GM10266 (cell line): ENCODE results near the gene MYO7B.

Experiments
- DNase-seq: peaks from one replicate; pipeline ENCODE4 v3.0.0; 2012; ENCODE audit errors: extremely low spot score
- TF ChIP-seq, protein P1 (sequence below): IDR thresholded peaks from 2 replicates; pipeline ENCODE4 v1.5.1; 2012; ENCODE audit warnings: mild to moderate bottlenecking, low read depth; ENCODE audit not compliant: control insufficient read depth, insufficient read depth; ENCODE audit errors: missing control alignments

Gene MYO7B

DNA sequence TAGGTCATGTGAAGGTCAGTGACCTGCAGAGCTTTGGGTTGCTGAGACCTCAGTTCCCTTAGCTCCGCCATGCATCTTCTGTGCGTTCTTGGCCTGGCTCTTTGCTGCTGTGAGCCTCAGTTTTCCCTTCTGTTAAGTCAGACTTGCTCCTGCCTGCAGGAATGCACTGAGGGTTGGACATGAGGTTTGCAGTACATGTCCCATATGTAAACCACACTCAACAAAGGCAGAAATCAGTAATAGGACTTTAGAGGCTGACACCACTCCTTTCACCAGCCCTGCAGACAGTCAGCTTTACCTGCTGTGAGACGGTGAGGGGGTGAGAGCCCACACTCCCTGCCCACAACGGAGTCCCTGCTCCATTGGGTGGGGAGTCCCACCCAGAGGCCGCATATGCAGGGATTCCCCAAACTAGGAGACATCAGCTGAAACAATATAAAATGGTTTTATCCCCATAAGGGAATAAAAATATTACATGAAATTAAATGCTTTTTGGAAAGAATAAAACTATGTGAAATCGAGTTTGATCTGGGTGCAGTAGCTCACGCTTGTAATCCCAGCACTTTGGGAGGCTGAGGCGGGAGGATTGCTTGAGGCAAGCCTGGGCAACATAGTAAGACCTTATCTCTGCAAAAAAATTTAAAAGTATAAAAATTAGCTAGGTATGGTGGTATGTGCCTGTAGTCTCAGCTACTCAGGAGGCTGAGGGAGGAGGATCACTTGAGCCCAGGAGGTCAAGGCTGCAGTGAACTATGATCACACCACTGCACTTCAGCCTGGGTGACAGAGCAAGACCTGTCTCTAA is 55.1 kb downstream of the MYO7B start:
- no peak for DNase-seq
- TF ChIP-seq, protein P1, sequence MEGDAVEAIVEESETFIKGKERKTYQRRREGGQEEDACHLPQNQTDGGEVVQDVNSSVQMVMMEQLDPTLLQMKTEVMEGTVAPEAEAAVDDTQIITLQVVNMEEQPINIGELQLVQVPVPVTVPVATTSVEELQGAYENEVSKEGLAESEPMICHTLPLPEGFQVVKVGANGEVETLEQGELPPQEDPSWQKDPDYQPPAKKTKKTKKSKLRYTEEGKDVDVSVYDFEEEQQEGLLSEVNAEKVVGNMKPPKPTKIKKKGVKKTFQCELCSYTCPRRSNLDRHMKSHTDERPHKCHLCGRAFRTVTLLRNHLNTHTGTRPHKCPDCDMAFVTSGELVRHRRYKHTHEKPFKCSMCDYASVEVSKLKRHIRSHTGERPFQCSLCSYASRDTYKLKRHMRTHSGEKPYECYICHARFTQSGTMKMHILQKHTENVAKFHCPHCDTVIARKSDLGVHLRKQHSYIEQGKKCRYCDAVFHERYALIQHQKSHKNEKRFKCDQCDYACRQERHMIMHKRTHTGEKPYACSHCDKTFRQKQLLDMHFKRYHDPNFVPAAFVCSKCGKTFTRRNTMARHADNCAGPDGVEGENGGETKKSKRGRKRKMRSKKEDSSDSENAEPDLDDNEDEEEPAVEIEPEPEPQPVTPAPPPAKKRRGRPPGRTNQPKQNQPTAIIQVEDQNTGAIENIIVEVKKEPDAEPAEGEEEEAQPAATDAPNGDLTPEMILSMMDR, result no peak

DNA sequence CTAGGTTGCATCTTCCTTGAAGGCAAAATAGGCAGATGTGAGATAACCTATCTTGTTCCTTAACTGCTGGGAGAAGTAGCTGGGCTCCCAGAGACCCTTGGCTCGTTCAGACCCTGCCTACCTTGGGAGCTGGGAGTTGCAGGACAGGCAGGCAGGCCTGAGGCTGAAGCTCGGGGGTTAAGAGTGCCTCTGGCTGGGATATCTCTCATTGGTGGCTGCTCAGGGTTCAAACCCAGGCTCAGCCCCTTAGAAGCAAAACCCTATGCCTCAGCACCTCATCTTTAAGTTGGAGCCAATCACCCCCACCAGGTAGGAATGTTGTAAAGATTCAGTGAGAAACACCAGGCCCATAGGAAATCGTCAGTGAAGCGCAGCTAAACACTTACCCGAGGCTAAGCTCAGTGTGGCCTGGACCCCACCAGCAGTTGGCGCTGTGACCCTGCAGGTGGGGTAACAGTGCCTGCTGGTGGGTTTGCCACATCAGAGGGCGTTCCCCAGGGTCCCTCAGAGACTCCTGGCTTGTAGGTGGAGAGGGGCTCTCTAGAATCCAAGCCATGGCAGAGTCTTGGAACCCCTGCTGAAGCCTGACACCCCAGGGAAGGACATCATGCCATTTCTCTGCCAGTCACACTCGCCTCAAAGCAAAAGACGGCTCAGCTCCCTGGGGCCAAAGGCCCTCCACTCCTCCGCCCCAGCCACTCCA is 55.9 kb downstream of the MYO7B start:
- TF ChIP-seq, protein P1, result peak; percentile 90
- peak; percentile 88 for DNase-seq

DNA sequence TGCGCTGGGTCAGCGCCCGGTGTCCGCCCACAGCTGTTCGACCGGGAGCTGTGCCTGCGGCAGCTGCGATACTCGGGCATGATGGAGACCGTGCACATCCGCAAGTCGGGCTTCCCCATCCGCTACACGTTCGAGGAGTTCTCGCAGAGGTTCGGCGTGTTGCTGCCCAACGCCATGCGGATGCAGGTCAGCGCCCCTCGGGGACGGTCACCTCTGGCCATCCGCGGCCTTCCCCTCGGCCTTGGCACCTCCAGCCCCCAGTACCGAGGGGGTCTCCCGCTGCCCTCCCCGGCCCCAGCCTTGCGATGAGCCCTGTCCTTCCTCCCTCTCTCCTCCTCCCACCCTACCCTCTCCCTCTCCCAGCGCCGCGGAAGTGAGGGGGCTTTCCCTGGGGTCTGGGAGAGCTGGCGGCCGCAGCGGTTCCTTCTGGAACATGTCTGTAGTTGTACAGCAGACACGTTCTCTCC is 57.3 kb downstream of the MYO7B start:
- no peak for DNase-seq
- TF ChIP-seq, protein P1, result no peak

DNA sequence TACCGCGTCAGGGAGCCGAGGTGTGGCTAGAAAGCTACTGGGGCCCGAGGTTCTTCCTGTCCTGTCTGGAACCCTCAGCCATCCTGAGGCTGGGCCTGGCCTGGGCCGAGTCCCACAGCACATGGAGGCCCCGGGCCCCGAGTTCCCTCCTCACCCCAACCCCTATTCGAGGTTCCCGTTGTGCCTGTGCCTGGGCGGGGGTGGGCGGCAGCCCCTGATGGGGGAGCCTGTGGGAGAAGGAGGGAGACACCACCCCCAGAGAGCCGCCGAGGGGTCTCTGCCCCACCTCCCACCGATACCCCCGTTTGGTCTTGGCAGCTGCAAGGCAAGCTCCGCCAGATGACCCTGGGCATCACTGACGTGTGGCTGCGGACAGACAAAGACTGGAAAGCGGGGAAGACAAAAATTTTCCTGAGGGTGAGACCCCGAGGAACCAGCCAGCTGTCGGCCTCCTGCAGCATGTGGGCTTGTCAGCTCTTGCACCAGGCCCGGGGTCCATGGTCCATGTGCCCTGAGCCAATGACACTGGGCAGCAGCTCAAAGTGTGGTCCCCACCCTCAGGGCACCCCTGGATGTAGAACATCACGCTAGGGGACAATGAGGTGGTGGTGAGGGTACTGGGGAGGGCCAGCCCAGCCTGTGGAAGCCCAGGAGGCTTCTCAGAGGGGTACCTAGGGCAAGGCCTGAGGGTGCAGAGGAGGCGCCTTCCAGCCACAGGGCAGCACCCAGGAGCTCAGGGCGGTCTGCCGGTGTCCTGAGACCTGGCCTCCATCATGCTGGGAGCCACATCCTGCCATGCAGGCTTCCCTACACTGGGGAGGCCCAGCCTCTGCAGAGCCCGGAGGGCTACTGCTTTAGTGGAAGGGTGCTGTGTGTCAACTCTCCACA is 58.0 kb downstream of the MYO7B start:
- no peak for DNase-seq
- TF ChIP-seq, protein P1, result no peak

DNA sequence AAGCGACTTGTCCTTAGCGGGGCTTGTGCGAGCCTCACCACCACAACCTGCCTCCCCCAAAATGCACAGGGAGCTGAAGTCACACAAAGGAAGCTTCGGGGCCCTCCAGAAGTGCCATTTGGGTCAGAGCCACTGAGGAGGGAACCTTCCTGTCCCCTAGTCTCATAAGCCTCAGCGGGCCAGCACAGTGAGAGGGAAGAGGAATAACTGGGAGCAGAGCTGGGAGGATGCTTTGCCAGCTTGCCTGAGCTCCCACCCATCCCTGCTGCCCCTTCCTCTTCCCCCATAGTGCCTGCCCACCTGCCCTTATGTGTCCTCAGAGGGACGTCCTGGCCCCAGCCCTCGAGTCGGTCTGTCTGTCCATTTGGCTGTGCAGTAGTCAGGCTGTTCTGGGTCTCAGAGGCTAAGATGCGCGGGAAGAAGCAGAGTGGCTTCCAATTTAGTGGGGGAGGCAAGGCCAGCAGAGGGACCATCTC is 58.7 kb downstream of the MYO7B start:
- TF ChIP-seq, protein P1, result no peak
- no peak for DNase-seq

DNA sequence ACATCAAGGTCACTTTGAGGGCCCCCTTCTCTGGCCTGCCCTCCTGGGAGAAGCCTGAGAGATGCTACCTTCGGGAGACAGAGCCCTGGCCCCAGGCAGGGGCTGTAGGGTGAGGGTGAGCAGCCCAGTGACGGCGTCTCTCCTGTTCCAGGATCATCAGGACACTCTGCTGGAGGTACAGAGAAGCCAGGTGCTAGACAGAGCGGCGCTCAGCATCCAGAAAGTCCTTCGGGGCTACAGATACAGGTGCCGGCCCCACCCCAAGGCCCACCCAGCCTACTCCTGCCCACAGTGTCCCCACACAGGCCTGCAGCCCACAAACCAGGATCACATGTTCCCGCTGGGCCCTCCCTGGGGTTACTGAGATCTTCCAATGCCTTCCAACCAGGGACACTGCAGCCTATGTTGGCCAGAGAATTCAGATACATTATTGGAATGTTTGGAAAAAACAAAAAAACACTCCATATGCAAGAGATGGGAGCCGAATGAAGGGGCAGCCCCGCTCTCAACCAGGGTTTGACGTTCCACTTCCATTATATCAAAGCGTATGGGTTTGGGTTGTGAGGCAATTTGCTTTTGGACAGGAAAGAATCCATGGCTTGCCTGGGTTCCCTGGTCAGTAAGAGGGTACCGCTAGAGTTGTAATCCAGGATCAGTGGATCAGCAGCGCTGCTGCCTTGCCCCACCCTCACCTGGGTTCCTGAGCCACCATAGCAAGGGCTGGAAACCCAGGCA is 61.0 kb downstream of the MYO7B start:
- DNase-seq, result no peak

More for the DNA sequence above, 61.0 kb downstream of the MYO7B start:
- TF ChIP-seq, protein P1, result no peak
